Endothelial cell of umbilical vein (primary cell): ENCODE results near the gene TEX29. TPM values are rescaled to one million over a fixed set of nuclear protein-coding genes. Genes with fewer than 3 reads are reported as not detected.

Source experiments
- BruUV-seq: library from RNA; stranded (reverse); fragments of 400-500 nt; replicated peaks from 2 replicates; lab custom pipeline; 2021; lab: Mats Ljungman, UMichigan
- CTCF ChIA-PET: fragments of 300-600, 350-600 bp; sonication (Branson Sonifier 250); formaldehyde crosslinking; loops from one replicate; lab custom pipeline; 2021; ENCODE audit warnings: antibody characterized with exemption, inconsistent platforms; lab: Charles Lee
- POLR2A ChIA-PET: fragments of 300-600, 350-600 bp; sonication (Branson Sonifier 250); formaldehyde crosslinking; loops from one replicate; lab custom pipeline; 2021; ENCODE audit warnings: antibody characterized with exemption, inconsistent platforms; lab: Charles Lee
- DNase-seq: peaks from one replicate; pipeline ENCODE4 v3.0.0-alpha.2; 2011; ENCODE audit warnings: low read depth, low spot score
- FAIRE-seq: peaks from 2 replicates; lab custom pipeline; 2011; peaks lifted over from hg19 to GRCh38; lab: Jason Lieb, UNC
- H2AFZ ChIP-seq: 2 replicates; pipeline ENCODE4 v1.6.0; 2012; ENCODE audit warnings: low read depth, low read length, control low read depth, inconsistent platforms
- H3K27ac ChIP-seq: 2 replicates; pipeline ENCODE4 v1.5.1; 2011; ENCODE audit warnings: low read depth, mild to moderate bottlenecking, control low read depth, low read length, moderate library complexity; ENCODE audit not compliant: insufficient read depth
- H3K27me3 ChIP-seq, 2 experiments: 2 replicates each; pipeline versions ENCODE4 v1.6.0 to v1.6.1; 2011; ENCODE audit warnings: low read length in 2 of 2, mixed read lengths in 1 of 2; ENCODE audit not compliant: control insufficient read depth in 2 of 2, insufficient read depth in 2 of 2
- H3K36me3 ChIP-seq, 2 experiments: 2 replicates in 1 of 2; 3 replicates in 1 of 2; pipeline ENCODE4 v1.5.1; 2011; ENCODE audit warnings: low read length in 2 of 2, mild to moderate bottlenecking in 1 of 2, moderate library complexity in 1 of 2; ENCODE audit not compliant: control insufficient read depth in 2 of 2, insufficient read depth in 2 of 2; ENCODE audit errors: extremely low read depth in 1 of 2
- H3K4me1 ChIP-seq: 3 replicates; pipeline ENCODE4 v1.5.1; 2011; ENCODE audit warnings: mild to moderate bottlenecking, low read length; ENCODE audit not compliant: control insufficient read depth, insufficient read depth; ENCODE audit errors: extremely low read depth
- H3K4me2 ChIP-seq: 2 replicates; pipeline ENCODE4 v1.6.1; 2011; ENCODE audit warnings: low read length, control low read depth, mixed read lengths; ENCODE audit not compliant: insufficient read depth
- H3K4me3 ChIP-seq, 3 experiments: fragments of 200-600 bp in 1 of 3; sonication (generic), shearing (Covaris generic) in 1 of 3; replicated peaks in 1 of 3; 2 replicates each; pipeline ENCODE4 v1.5.1; 2011 to 2016; ENCODE audit warnings: control low read depth in 3 of 3, low read length in 3 of 3, mild to moderate bottlenecking in 2 of 3, inconsistent platforms in 1 of 3, low read depth in 1 of 3, moderate library complexity in 1 of 3; ENCODE audit not compliant: insufficient read depth in 1 of 3
- H3K79me2 ChIP-seq: 2 replicates; pipeline ENCODE4 v1.6.0; 2012; ENCODE audit warnings: low read length, inconsistent platforms; ENCODE audit not compliant: control insufficient read depth, insufficient read depth
- H3K9ac ChIP-seq: replicated peaks from 2 replicates; pipeline ENCODE3; 2011; ENCODE audit warnings: low read length, control low read depth; ENCODE audit not compliant: insufficient read depth; ENCODE audit errors: extremely low read depth
- H3K9me1 ChIP-seq: replicated peaks from 3 replicates; pipeline ENCODE4 v1.6.0; 2011; ENCODE audit warnings: mild to moderate bottlenecking, low read length; ENCODE audit not compliant: control insufficient read depth, insufficient read depth; ENCODE audit errors: extremely low read depth
- H3K9me3 ChIP-seq: replicated peaks from 2 replicates; pipeline ENCODE4 v1.5.1; 2012; ENCODE audit warnings: low read length, inconsistent platforms; ENCODE audit not compliant: control insufficient read depth, insufficient read depth
- H4K20me1 ChIP-seq: replicated peaks from 2 replicates; pipeline ENCODE3; 2011; ENCODE audit warnings: mild to moderate bottlenecking, low read length; ENCODE audit not compliant: control insufficient read depth, insufficient read depth; ENCODE audit errors: extremely low read depth
- EZH2 ChIP-seq: IDR thresholded peaks from 2 replicates; pipeline ENCODE4 v1.6.1; 2012; ENCODE audit warnings: borderline replicate concordance, low read depth, mild to moderate bottlenecking, moderate library complexity, low read length, inconsistent platforms; ENCODE audit not compliant: severe bottlenecking
- FOS ChIP-seq: IDR thresholded peaks from 2 replicates; pipeline ENCODE4 v1.6.1; 2011; ENCODE audit warnings: mild to moderate bottlenecking, low read length, moderate library complexity, borderline replicate concordance; ENCODE audit not compliant: insufficient read depth
- GATA2 ChIP-seq: IDR thresholded peaks from 2 replicates; pipeline ENCODE4 v1.7.0; 2011; ENCODE audit warnings: low read depth, mild to moderate bottlenecking, moderate library complexity, mixed read lengths, low read length; ENCODE audit not compliant: insufficient read length, insufficient read depth
- JUN ChIP-seq: IDR thresholded peaks from 2 replicates; pipeline ENCODE4 v1.6.1; 2011; ENCODE audit warnings: borderline replicate concordance, low read depth; ENCODE audit not compliant: insufficient read length, insufficient read depth
- MYC ChIP-seq: IDR thresholded peaks from one replicate; pipeline ENCODE4 v1.6.1; 2011; ENCODE audit warnings: mild to moderate bottlenecking, low read depth, low read length
- POLR2A ChIP-seq: IDR thresholded peaks from 2 replicates; pipeline ENCODE4 v1.6.1; 2012; ENCODE audit warnings: low read depth, mild to moderate bottlenecking, control low read depth, low read length
- POLR2AphosphoS5 ChIP-seq: IDR thresholded peaks from 2 replicates; pipeline ENCODE4 v1.6.1; 2012; ENCODE audit warnings: low read depth, mild to moderate bottlenecking, control low read depth, low read length, moderate library complexity; ENCODE audit not compliant: insufficient read depth
- dilution Hi-C: fragments of 300-500 bp; cut with MboI; formaldehyde crosslinking; loops from one replicate; pipeline ENCODE4 v1.15.0; 2019; ENCODE audit warnings: low sequenced_read_pairs; ENCODE audit not compliant: extremely low pct_ligation_motif_present
- intact Hi-C: fragments of 100-400 bp; cut with micrococcal nuclease; formaldehyde crosslinking; loops from one replicate; pipeline ENCODE4 v1.10.0; 2022
- polyA plus RNA-seq, 4 experiments: library from polyadenylated mRNA; depleted of rRNA in 3 of 4; stranded (reverse) in 3 of 4; unstranded in 1 of 4; fragments of >200 nt; gene quantifications; 2 replicates each; pipeline versions ENCODE4 v1.2.1 to v1.2.3, GENCODE V29; 2011 to 2012; ENCODE audit warnings: missing spikeins in 1 of 4
- total RNA-seq: library from RNA; stranded (reverse); gene quantifications from 2 replicates; pipeline ENCODE4 v1.2.3, GENCODE V29; 2021
- TF ChIP-seq, protein P1 (sequence below): IDR thresholded peaks from 2 replicates; pipeline ENCODE4 v1.6.1; 2011; ENCODE audit not compliant: insufficient read depth, insufficient read length
- TF ChIP-seq, protein P2 (sequence below), 2 donors: IDR thresholded peaks; 1 replicate in 1 of 2; 2 replicates in 1 of 2; pipeline ENCODE4 v1.5.1; 2011; ENCODE audit warnings: low read length in 2 of 2, mild to moderate bottlenecking in 2 of 2, moderate library complexity in 2 of 2, control low read depth in 1 of 2, inconsistent platforms in 1 of 2, low read depth in 1 of 2; ENCODE audit not compliant: insufficient read depth in 1 of 2; ENCODE audit errors: extremely low read depth in 1 of 2

The TEX29 gene
- total and polyA plus RNA-seq, 2 donors (not counting 3 experiments of a cell fraction or from before 2014, with no cell fraction given), result 0.44 TPM; not detected in 1

DNA sequence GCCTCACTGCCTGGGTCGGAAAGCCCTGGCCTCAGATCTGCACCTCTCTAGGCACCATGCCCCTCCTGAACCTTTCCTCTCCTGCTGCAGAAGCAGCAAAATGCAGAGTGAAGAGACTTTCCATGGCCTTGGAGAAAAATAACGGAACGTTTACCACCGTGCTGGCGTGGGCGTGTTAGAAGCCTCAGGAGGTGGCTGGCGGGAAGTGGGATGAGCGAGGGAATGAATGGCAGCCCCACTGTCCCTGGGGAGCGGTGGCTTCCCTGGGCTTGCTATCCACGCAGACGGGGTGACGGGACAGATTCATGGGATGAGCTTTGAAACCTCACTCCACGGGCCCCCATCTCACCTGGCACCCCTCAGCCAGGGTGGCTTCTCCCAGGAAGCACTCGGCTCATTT is 4.3 kb downstream of the TEX29 start:
- Histone ChIP-seq H3K9me3 (no peaks in the 10 kb centered on the region), H3K36me3 (no peaks in the 10 kb centered on the region), H3K9me1 (no peaks in the 10 kb centered on the region), H4K20me1 (no peaks in the 10 kb centered on the region), H3K4me2 (no peak overlapping the region), H3K27me3 (no peaks in the 10 kb centered on the region), H3K4me3 (no peak overlapping the region), H3K27ac (no peak overlapping the region), H3K4me1 (no peaks in the 10 kb centered on the region), H3K79me2 (no peaks in the 10 kb centered on the region), H2AFZ (no peak overlapping the region), H3K9ac (no peak overlapping the region)
- FAIRE-seq (no peak), DNase-seq (no peak)
- TF ChIP-seq, protein P1, sequence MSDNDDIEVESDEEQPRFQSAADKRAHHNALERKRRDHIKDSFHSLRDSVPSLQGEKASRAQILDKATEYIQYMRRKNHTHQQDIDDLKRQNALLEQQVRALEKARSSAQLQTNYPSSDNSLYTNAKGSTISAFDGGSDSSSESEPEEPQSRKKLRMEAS, result no peak
- no peak for TF ChIP-seq GATA2
- no peak for TF ChIP-seq POLR2AphosphoS5
- TF ChIP-seq MYC, result no peak
- TF ChIP-seq POLR2A, result no peak
- TF ChIP-seq, protein P2, sequence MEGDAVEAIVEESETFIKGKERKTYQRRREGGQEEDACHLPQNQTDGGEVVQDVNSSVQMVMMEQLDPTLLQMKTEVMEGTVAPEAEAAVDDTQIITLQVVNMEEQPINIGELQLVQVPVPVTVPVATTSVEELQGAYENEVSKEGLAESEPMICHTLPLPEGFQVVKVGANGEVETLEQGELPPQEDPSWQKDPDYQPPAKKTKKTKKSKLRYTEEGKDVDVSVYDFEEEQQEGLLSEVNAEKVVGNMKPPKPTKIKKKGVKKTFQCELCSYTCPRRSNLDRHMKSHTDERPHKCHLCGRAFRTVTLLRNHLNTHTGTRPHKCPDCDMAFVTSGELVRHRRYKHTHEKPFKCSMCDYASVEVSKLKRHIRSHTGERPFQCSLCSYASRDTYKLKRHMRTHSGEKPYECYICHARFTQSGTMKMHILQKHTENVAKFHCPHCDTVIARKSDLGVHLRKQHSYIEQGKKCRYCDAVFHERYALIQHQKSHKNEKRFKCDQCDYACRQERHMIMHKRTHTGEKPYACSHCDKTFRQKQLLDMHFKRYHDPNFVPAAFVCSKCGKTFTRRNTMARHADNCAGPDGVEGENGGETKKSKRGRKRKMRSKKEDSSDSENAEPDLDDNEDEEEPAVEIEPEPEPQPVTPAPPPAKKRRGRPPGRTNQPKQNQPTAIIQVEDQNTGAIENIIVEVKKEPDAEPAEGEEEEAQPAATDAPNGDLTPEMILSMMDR (IDR thresholded peaks at IDR 0.05; ENCODE audit: extremely low read depth in 1 of 2, insufficient read depth in 1 of 2, low read depth in 1 of 2, low read length in 2 of 2), result no peak
- no peak for TF ChIP-seq JUN
- TF ChIP-seq FOS, result no peak
- no peak for TF ChIP-seq EZH2
- no TSS peak for BruUV-seq
- dilution Hi-C loops (no loop called here), intact Hi-C loops (no loop called here)
- POLR2A ChIA-PET, result no interaction called here
- CTCF ChIA-PET, result no interaction called here
